Measurements from ENCODE around the gene RPS14.

- TF ChIP-seq CTCF (IDR thresholded peaks at IDR 0.05; ENCODE audit: low read depth, low read length): no peak
- no peak for TF ChIP-seq POLR2A (IDR thresholded peaks at IDR 0.05; ENCODE audit: extremely low read depth, insufficient read length)
These were observed 45.4 kb downstream of the RPS14 start for GRCh38 chr5:150404121-150404520.

All from NB4 (cell line).